Superior temporal gyrus (tissue), 1 donor: ENCODE results near the gene TRIM34.
"Not testable (repeated sequence)": the region's sequence is repeated elsewhere in the genome, so short reads cannot be mapped to it uniquely, and the experiment has no call there.

Source experiments
- DNase-seq: peaks from one replicate; pipeline ENCODE4 v3.0.0-alpha.2; 2016; ENCODE audit errors: extremely low spot score

The TRIM34 gene

GRCh38 chr11:5684646-5685362, 60.0 kb downstream of the TRIM34 start, which contains the start of gene TRIM5:
TSS of gene TRIM5 (minus strand) at chr11:5685074. CDS start at chr11:5680177, 4,897 bp downstream.
- peak; percentile 60 for DNase-seq

GRCh38 chr11:5686426-5686825, 61.6 kb downstream of the TRIM34 start:
- no peak for DNase-seq

GRCh38 chr11:5688482-5688881, 63.7 kb downstream of the TRIM34 start:
- no peak for DNase-seq

- DNase-seq = peak; percentile 66
These were observed 64.8 kb downstream of the TRIM34 start, which contains the start of gene TRIM22 for GRCh38 chr11:5689551-5689983. TSS of gene TRIM22 (plus strand) at chr11:5689790. CDS start at chr11:5696233, 6,443 bp downstream.

GRCh38 chr11:5690216-5690615, 65.4 kb downstream of the TRIM34 start:
- no peak for DNase-seq

DNA sequence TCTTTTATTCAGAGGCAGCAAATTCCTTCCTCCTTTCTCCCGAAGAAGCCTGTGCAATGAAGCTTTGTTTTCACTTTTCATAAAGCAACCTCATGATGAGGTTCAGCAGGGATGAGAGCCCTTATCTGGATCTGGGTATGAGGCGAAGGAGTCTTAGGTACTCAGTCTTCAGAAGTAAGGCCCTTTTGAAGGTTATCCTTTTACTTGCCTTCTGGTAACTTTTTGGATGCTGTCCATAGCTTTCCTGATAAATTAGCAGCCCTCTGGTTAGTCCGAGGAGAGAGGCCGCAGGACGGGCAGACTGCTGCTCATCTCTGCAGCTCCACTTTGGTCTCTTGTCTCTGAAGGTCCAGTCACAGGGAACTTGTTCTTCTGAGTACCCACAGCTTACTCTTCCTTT, 65.9 kb downstream of the TRIM34 start:
- no peak for DNase-seq

DNA sequence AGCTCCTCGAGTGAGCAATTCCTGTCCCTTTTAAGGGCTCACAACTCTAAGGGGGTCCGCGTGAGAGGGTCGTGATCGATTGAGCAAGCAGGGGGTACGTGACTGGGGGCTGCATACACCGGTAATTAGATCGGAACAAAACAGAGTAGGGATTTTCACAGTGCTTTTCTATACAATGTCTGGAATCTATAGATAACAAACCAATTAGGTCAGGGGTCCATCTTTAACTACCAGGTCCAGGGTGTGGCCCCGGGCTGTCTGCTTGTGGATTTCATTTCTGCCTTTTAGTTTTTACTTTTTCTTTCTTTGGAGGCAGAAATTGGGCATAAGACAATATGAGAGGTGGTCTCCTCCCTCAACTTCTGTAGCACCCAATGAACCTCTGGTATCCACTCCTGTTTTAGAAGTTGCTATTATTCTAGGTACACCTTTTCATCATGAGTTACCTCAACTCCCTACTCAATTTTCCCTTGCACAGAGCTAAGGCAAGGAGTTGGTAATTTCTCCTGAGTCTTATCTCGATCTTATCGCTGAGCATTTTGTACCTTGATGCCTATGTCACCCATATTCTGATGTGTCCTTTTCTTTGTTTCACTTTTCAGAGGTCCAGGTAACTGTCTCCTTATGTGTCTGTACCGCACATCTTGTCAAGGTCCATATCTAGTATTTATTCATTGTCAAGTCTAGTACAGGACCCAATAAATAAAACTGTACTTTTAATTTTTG, 66.6 kb downstream of the TRIM34 start:
- not testable (repeated sequence) for DNase-seq

DNA sequence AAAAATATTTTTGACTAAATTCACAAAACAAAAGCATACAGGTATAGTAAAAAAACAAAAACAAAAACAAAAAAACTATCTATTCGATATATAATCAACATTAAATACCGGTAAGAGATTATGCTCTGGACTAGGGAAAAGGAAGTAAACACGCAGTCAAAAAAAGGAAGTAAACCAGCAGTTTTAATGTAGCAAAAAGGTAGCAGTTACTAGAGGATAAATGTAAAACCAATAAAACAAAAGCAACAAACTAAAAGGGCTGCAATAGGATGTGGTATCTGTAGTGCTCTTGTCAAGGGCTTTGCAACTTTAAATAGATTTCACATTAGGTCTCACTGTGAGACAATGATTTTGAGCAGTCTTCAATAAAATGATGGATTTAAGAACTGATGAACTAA, 67.2 kb downstream of the TRIM34 start:
- DNase-seq = no peak
